ENCODE results near the gene QKI. TPM values are rescaled to one million over a fixed set of nuclear protein-coding genes. Genes with fewer than 3 reads are reported as not detected.

Gene QKI
- total and polyA plus RNA-seq, 2 experiments from 2014 or later = 38.0 to 92.5 TPM

DNA sequence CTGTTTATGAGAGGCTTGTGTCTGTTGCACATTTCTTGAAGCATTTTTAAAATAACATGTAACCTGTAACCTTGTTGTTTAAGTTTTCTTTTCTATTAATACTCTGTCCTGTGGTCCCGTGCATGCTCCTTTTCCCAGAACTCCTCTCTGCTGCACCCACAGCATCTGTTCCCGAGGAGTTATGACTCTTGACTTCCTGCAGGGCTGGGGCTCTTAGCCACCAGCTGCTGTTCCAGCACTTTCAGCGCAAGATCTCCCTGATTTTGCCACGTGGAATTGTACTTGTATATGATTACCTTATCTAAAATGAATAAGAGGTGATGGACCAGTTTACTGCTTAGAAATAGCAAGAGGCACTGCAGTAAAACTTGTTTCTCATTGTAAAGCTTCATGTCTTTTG is 150.6 kb downstream of the QKI start:
- Histone ChIP-seq H3K4me3 (no peak overlapping the region), H2AFZ (no peak overlapping the region), H3K36me3 (replicated peaks; ENCODE audit: insufficient read depth, low read depth) (no peaks in the 10 kb centered on the region)

DNA sequence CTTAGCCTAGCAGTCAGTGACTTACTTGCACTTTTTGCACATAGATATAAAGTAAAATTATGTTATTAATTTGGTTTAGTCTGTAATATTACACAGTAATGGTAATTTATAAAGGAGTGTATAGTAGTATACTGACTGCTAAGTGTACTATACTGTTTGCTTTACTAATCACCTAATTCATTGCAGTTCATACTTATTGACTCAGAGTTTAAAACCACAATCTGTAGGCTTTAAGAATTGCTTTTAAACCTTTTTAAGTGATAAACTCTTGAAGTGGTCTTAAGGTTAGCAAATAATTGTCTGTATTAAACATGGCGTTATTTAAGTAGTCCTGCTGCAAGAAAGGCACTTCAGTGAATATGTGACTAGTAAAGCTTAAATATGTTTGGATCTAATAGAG is 151.5 kb downstream of the QKI start:
- Histone ChIP-seq H3K9me2 (replicated peaks; ENCODE audit: insufficient read depth) (no peaks in the 10 kb centered on the region), H2AFZ (no peak overlapping the region), H3K27me3 (no peaks in the 10 kb centered on the region), H3K4me3 (no peak overlapping the region), H3K27ac (no peak overlapping the region), H3K4me2 (no peak overlapping the region), H3K9me3 (ENCODE audit: low read depth) (no peaks in the 10 kb centered on the region), H4K20me1 (ENCODE audit: insufficient read depth, poor library complexity, severe bottlenecking) (no peaks in the 10 kb centered on the region), H3K36me3 (replicated peaks; ENCODE audit: insufficient read depth, low read depth) (no peaks in the 10 kb centered on the region), H3K79me2 (no peaks in the 10 kb centered on the region), H3K4me1 (ENCODE audit: insufficient read depth) (no peaks in the 10 kb centered on the region)
- no peak for DNase-seq (ENCODE audit: low spot score)
- WGBS (ENCODE audit: low lambda C conversion rate, missing lambda C conversion rate) = 52% methylated on average over 1 of the region's 1 CpG
- TF ChIP-seq EZH2 (IDR thresholded peaks at IDR 0.05; ENCODE audit: borderline replicate concordance) = no peak
- peak; percentile 95 for TF ChIP-seq EZH2phosphoT487 (IDR thresholded peaks at IDR 0.05; ENCODE audit: low read depth, severe bottlenecking, unreplicated experiment)
- TF ChIP-seq, protein P1, sequence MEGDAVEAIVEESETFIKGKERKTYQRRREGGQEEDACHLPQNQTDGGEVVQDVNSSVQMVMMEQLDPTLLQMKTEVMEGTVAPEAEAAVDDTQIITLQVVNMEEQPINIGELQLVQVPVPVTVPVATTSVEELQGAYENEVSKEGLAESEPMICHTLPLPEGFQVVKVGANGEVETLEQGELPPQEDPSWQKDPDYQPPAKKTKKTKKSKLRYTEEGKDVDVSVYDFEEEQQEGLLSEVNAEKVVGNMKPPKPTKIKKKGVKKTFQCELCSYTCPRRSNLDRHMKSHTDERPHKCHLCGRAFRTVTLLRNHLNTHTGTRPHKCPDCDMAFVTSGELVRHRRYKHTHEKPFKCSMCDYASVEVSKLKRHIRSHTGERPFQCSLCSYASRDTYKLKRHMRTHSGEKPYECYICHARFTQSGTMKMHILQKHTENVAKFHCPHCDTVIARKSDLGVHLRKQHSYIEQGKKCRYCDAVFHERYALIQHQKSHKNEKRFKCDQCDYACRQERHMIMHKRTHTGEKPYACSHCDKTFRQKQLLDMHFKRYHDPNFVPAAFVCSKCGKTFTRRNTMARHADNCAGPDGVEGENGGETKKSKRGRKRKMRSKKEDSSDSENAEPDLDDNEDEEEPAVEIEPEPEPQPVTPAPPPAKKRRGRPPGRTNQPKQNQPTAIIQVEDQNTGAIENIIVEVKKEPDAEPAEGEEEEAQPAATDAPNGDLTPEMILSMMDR (IDR thresholded peaks at IDR 0.05; ENCODE audit: poor library complexity) = no peak

More for the DNA sequence above, 150.6 kb downstream of the QKI start:
- Histone ChIP-seq H3K27me3 (no peaks in the 10 kb centered on the region), H3K9me3 (ENCODE audit: low read depth) (no peaks in the 10 kb centered on the region), H3K79me2 (peaks cover 5% of the 10 kb centered on the region), H4K20me1 (ENCODE audit: insufficient read depth, poor library complexity, severe bottlenecking) (no peaks in the 10 kb centered on the region), H3K27ac (no peak overlapping the region), H3K9me2 (replicated peaks; ENCODE audit: insufficient read depth) (no peaks in the 10 kb centered on the region), H3K4me2 (no peak overlapping the region), H3K4me1 (ENCODE audit: insufficient read depth) (no peaks in the 10 kb centered on the region)
- WGBS (ENCODE audit: low lambda C conversion rate, missing lambda C conversion rate) = 43% methylated on average over 4 of the region's 4 CpGs
- no peak for TF ChIP-seq EZH2 (IDR thresholded peaks at IDR 0.05; ENCODE audit: borderline replicate concordance)
- TF ChIP-seq, protein P1 (IDR thresholded peaks at IDR 0.05; ENCODE audit: poor library complexity) = no peak
- no peak for TF ChIP-seq EZH2phosphoT487 (IDR thresholded peaks at IDR 0.05; ENCODE audit: low read depth, severe bottlenecking, unreplicated experiment)
- peak; percentile 28 for DNase-seq (ENCODE audit: low spot score)

DNA sequence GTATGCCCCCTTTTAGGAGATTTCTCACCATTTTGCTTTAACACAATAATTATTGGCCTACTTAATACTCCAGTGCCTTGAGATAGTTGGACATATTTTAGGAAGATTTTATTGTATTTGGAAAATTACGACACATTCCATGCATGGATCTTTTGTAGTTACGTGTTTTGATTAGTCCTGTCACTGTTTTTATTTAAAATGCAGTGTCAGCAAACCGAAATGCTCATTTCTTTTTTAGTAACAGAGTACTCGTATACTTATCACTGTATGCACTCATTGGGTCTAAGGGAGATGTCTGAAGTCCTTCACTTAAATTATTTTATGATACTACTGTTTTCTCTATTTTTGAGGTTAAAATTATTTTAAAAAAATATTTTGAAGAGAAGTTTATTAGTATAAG is 153.8 kb downstream of the QKI start:
- H3K27ac ChIP-seq = no peak overlapping the region
- H3K4me1 ChIP-seq (ENCODE audit: insufficient read depth) = no peaks in the 10 kb centered on the region
- no peaks in the 10 kb centered on the region for H3K36me3 ChIP-seq (replicated peaks; ENCODE audit: insufficient read depth, low read depth)
- H3K79me2 ChIP-seq = no peaks in the 10 kb centered on the region
- H3K9me3 ChIP-seq (ENCODE audit: low read depth) = no peaks in the 10 kb centered on the region
- TF ChIP-seq, protein P1 (IDR thresholded peaks at IDR 0.05; ENCODE audit: poor library complexity) = no peak
- TF ChIP-seq EZH2 (IDR thresholded peaks at IDR 0.05; ENCODE audit: borderline replicate concordance) (no peak), EZH2phosphoT487 (IDR thresholded peaks at IDR 0.05; ENCODE audit: low read depth, severe bottlenecking, unreplicated experiment) (no peak)
- H2AFZ ChIP-seq = no peak overlapping the region
- WGBS (ENCODE audit: low lambda C conversion rate, missing lambda C conversion rate) = over 99% methylated on average over 4 of the region's 4 CpGs
- H3K4me2 ChIP-seq = no peak overlapping the region
- H3K9me2 ChIP-seq (replicated peaks; ENCODE audit: insufficient read depth) = no peaks in the 10 kb centered on the region
- no peak for DNase-seq (ENCODE audit: low spot score)
- H3K4me3 ChIP-seq = no peak overlapping the region
- no peaks in the 10 kb centered on the region for H3K27me3 ChIP-seq
- H4K20me1 ChIP-seq (ENCODE audit: insufficient read depth, poor library complexity, severe bottlenecking) = no peaks in the 10 kb centered on the region

Data from hepatocyte (in vitro differentiated cells).